Heart right ventricle (tissue), 16 donors: ENCODE data around the gene WTAP. TPM values are rescaled to one million over a fixed set of nuclear protein-coding genes. Genes with fewer than 3 reads are reported as not detected.

Source experiments
- ATAC-seq, 8 donors: fragments of 200-7000 bp; cut with Tn5 transposase; one replicate each; pipeline ENCODE4 v1.9.1; 2020; ENCODE audit warnings: mild to moderate bottlenecking in 8 of 8, moderate library complexity in 8 of 8, moderate number of reproducible peaks in 1 of 8
- DNase-seq, 2 donors: peaks; one replicate each; pipeline ENCODE4 v3.0.0-alpha.2; 2020
- H3K27ac ChIP-seq, 10 donors: fragments of 200-600 bp; sonication (generic) in 2 of 10; one replicate each; pipeline versions ENCODE4 v1.5.0 to v1.8.0; 2020 to 2022; ENCODE audit warnings: mild to moderate bottlenecking in 3 of 10
- H3K27me3 ChIP-seq, 7 donors: fragments of 200-600 bp; one replicate each; pipeline ENCODE4 v1.8.0; 2021 to 2022; ENCODE audit warnings: mild to moderate bottlenecking in 2 of 7
- H3K36me3 ChIP-seq, 9 donors: fragments of 200-600 bp; sonication (generic) in 1 of 9; one replicate each; pipeline versions ENCODE4 v1.5.0 to v1.8.0; 2020 to 2022; ENCODE audit warnings: mild to moderate bottlenecking in 2 of 9
- H3K4me1 ChIP-seq, 9 donors: fragments of 200-600 bp; sonication (generic) in 1 of 9; one replicate each; pipeline versions ENCODE4 v1.5.0 to v1.8.0; 2020 to 2022; ENCODE audit warnings: mild to moderate bottlenecking in 4 of 9
- H3K4me3 ChIP-seq, 10 donors: fragments of 200-600 bp; sonication (generic) in 2 of 10; one replicate each; pipeline versions ENCODE4 v1.5.0 to v1.8.0; 2020 to 2022; ENCODE audit warnings: mild to moderate bottlenecking in 7 of 10, moderate library complexity in 2 of 10
- H3K9me3 ChIP-seq, 11 donors: fragments of 200-600 bp in 10 of 11; sonication (generic) in 2 of 11; one replicate each; pipeline versions ENCODE4 v1.5.0 to v1.8.0; 2013 to 2022; ENCODE audit warnings: mild to moderate bottlenecking in 2 of 11, control low read depth in 1 of 11, moderate library complexity in 1 of 11
- WGBS, 2 donors: extraction: QIAGEN DNeasy Blood & Tissue Kit; methylation state at CpG; one replicate each; pipeline ENCODE4 v1.1.7; 2013; ENCODE audit warnings: inconsistent platforms in 1 of 2; 5-methylcytosine and 5-hydroxymethylcytosine counted together
- intact Hi-C, 10 donors: fragments of 100-400 bp; cut with DNase I; formaldehyde crosslinking; loops; one replicate each; pipeline versions ENCODE4 v1.11.1 to v1.14.2; 2022
- long read RNA-seq, 3 donors: library from polyadenylated mRNA; unstranded; transcript quantifications; one replicate each; pipeline ENCODE4 v2.0.0, GENCODE V29; 2020 to 2021
- polyA plus RNA-seq, 2 donors: library from polyadenylated mRNA; stranded (reverse); fragments of 200-250 nt; gene quantifications; one replicate each; pipeline ENCODE4 v1.2.3, GENCODE V29; 2013
- total RNA-seq, 10 donors: library from RNA; stranded (reverse); fragmentation: NEBNext Ultra II Directional in 3 of 10; extraction: Animal tissue kit (Norgen Biotek cat#: 25700) in 3 of 10; gene quantifications; one replicate each; pipeline versions ENCODE4 v1.2.1 to v1.2.4, GENCODE V29; 2021 to 2023
- TF ChIP-seq, protein P1 (sequence below), 9 donors: fragments of 200-600 bp; sonication (generic) in 2 of 9; IDR thresholded peaks; one replicate each; pipeline versions ENCODE4 v1.5.0 to v1.8.0; 2021 to 2022; ENCODE audit warnings: antibody characterized with exemption in 9 of 9, mild to moderate bottlenecking in 5 of 9, moderate library complexity in 1 of 9
- donor health status: Arrhythmogenic right ventricular cardiomyopathy.
- donor health status: ischemic (EF 13 %, LVEDD 7.1; RV severe dilation, severe dysfunction).
- donor health status: healthy with polysubstance abuse.
- donor health status: DM: no; HTN: yes; CAD: no.
- donor health status: DM: no; HTN: no; CAD: no.
- donor health status: ischemic (EF 25% LVEDD 6.9; RV normal size, moderate dysfunction).
- donor health status: ischemic (EF 25% LVEDD 5.7; RV mildly dilated, moderate dysfunction).
- donor health status: healthy.
- donor health status: DM: yes; HTN: yes; CAD: no.
- donor health status: Ischemic cardiomyopathy.
- donor health status: ischemic (EF 35%, LVEDD 5.7; RV mildly dilated, moderate dysfunction).
- donor health status: nonischemic (EF 11% LVEDD 7.7; RV severe dilation, severe dysfunction).
- donor health status: DM: yes; HTN: yes; CAD: no.
- donor health status: PGD.
- donor health status: ischemic (EF 29% LVEDD 5.4; RV normal size, mild dysfunction).
- donor health status: nonischemic (EF 23%, LVEDD 6.1; RV moderate dilation, normal function).

WTAP gene
- total RNA-seq (10 to 100 TPM; 44.4 to 70.1 (median 47.2) TPM), polyA plus RNA-seq (10 to 100 TPM; 47.8 to 50.4 TPM)
- long read RNA-seq, donor 1, transcript WTAP-202 (8 exons, 3,656 nt): minor isoform, 6 of 48 reads
- long read RNA-seq, donor 1, transcript WTAP-206 (8 exons, 2,109 nt): minor isoform, 6 of 48 reads
- long read RNA-seq, donor 1, transcript WTAP-201 (6 exons, 1,622 nt): major isoform, 18 of 48 reads
- long read RNA-seq, donor 1, partial matches to known transcripts: 11 of 48 reads
- long read RNA-seq, donor 1, other reads (novel, unspliced or antisense): 2 of 48 reads
- long read RNA-seq, donor 2, transcript WTAP-206 (8 exons, 2,109 nt): minor isoform, 8 of 47 reads
- long read RNA-seq, donor 2, transcript WTAP-201 (6 exons, 1,622 nt): major isoform, 14 of 47 reads
- long read RNA-seq, donor 2, transcript WTAP-202 (8 exons, 3,656 nt): minor isoform, 7 of 47 reads
- long read RNA-seq, donor 2, partial matches to known transcripts: 12 of 47 reads
- long read RNA-seq, donor 2, other reads (novel, unspliced or antisense): 3 of 47 reads
- long read RNA-seq, donor 3, transcript WTAP-202 (8 exons, 3,656 nt): major isoform, 16 of 80 reads
- long read RNA-seq, donor 3, partial matches to known transcripts: 57 of 80 reads
- long read RNA-seq, donor 3, other reads (novel, unspliced or antisense): 7 of 80 reads

GRCh38 chr6:159726918-159727716 lies at the start of gene WTAP:
Gene WTAP (plus strand): TSS chr6:159727506. CDS start chr6:159736266, 8,760 bp downstream.
- no peaks in the 10 kb centered on the region for H3K27me3 ChIP-seq
- DNase-seq (peak; percentile 94 to 95), ATAC-seq (peak; percentile 96 to 98 (median 97))
- peaks cover 0 to 57% (median 51%) of the 10 kb centered on the region in 9 donors for H3K4me1 ChIP-seq
- H3K9me3 ChIP-seq: peaks cover 0 to 4% (median 0%) of the 10 kb centered on the region in 11 donors
- 0 to 1% methylated on average over 66 to 93 of the region's 93 CpGs for WGBS, 2 donors
- TF ChIP-seq, protein P1, sequence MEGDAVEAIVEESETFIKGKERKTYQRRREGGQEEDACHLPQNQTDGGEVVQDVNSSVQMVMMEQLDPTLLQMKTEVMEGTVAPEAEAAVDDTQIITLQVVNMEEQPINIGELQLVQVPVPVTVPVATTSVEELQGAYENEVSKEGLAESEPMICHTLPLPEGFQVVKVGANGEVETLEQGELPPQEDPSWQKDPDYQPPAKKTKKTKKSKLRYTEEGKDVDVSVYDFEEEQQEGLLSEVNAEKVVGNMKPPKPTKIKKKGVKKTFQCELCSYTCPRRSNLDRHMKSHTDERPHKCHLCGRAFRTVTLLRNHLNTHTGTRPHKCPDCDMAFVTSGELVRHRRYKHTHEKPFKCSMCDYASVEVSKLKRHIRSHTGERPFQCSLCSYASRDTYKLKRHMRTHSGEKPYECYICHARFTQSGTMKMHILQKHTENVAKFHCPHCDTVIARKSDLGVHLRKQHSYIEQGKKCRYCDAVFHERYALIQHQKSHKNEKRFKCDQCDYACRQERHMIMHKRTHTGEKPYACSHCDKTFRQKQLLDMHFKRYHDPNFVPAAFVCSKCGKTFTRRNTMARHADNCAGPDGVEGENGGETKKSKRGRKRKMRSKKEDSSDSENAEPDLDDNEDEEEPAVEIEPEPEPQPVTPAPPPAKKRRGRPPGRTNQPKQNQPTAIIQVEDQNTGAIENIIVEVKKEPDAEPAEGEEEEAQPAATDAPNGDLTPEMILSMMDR (IDR thresholded peaks at IDR 0.05): no peak
- peaks cover 0 to 18% (median 0%) of the 10 kb centered on the region in 9 donors for H3K36me3 ChIP-seq
- H3K4me3 ChIP-seq: peak within 1 kb of the TSS; percentile 64 to 96 (median 86)
- intact Hi-C loops: loop anchor here in 9 of 10 donors (1.0 to 10.0 kb wide), 10 partner anchors 34 to 248 kb away; partner anchors contain the start of genes SOD2 (in 7 of the 9), ACAT2 (in 4 of the 9), TCP1 (in 3 of the 9) and MRPL18 (in 1 of the 9)
- H3K27ac ChIP-seq: peak within 1 kb of the TSS; percentile 92 to 100 (median 99)

DNA sequence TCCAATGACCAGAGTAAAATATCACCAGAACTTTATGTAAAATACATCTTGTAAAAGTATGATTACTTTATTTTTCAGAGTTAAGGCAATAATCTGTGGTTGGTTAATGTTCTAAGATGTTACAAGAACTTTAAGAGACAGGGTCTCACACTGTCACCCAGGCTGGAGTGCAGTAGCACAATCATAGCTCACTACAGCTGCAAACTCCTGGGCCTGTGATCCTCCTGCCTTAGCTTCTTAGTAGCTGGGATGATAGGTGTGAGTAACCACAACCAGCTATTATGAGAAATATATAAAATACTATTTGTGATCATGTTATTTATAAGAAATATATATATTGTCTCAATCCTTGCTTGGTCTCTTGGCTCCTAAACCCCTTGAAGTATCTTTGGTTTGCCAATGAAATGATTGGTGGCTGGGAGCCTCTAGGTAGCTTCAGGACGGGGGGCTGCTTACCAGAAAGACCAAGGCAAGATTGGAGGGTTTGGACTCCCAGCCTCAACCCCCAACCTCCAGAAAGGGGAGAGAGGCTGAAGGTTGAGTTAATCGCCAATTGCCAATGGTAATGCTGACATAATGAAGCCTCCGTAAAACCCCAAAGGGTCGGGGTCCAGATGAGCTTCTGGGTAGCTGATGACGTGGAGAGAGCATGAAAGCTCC lies 49.7 kb upstream of the WTAP start:
- ATAC-seq: peak in 2 of 8 donors; percentile 33 to 47
- TF ChIP-seq, protein P1 (IDR thresholded peaks at IDR 0.05): no peak
- H3K27ac ChIP-seq: no peak overlapping the region
- no peak overlapping the region for H3K4me3 ChIP-seq
- H3K27me3 ChIP-seq: no peaks in the 10 kb centered on the region
- 94 to 97% methylated on average over 5 of the region's 5 CpGs for WGBS, 2 donors
- intact Hi-C loops: no loop called here
- peaks cover 0 to 3% (median 0%) of the 10 kb centered on the region in 11 donors for H3K9me3 ChIP-seq
- no peak for DNase-seq
- peaks cover 0 to 37% (median 16%) of the 10 kb centered on the region in 9 donors for H3K4me1 ChIP-seq
- H3K36me3 ChIP-seq: peaks cover 0 to 61% (median 27%) of the 10 kb centered on the region in 9 donors

- 94 to 95% methylated on average over 3 of the region's 3 CpGs for WGBS, 2 donors
- H3K27ac ChIP-seq: no peak overlapping the region
- peaks cover 0 to 3% (median 0%) of the 10 kb centered on the region in 11 donors for H3K9me3 ChIP-seq
- H3K27me3 ChIP-seq: no peaks in the 10 kb centered on the region
- DNase-seq (no peak), ATAC-seq (no peak)
- intact Hi-C loops: no loop called here
- H3K4me3 ChIP-seq: no peak overlapping the region
- peaks cover 0 to 71% (median 31%) of the 10 kb centered on the region in 9 donors for H3K36me3 ChIP-seq
- TF ChIP-seq, protein P1 (IDR thresholded peaks at IDR 0.05): no peak
- peaks cover 0 to 46% (median 17%) of the 10 kb centered on the region in 9 donors for H3K4me1 ChIP-seq
These were observed 48.7 kb upstream of the WTAP start for GRCh38 chr6:159678574-159678973.
